ENCODE results near the gene DLGAP1.

The DLGAP1 gene

DNA sequence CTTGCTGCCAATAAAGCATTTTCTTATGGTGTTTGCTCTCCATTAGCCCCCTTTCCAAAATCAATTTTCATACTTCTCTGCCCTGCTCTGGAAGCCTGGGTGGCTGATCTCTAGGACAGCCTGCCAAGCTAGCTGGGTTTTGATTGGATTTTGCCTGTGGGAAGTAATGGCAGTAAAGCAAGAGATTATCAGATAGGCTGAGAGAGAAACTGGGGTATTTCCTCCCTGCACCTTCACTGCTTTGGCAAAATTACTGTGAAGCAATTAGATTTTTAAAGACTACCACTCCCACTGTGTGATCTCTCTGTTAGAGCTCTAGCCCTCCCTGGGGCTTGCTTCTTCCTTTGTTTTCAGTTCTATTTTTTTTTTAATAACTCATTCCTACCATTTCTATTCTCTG, 223.8 kb downstream of the DLGAP1 start:
- TF ChIP-seq, protein P1, sequence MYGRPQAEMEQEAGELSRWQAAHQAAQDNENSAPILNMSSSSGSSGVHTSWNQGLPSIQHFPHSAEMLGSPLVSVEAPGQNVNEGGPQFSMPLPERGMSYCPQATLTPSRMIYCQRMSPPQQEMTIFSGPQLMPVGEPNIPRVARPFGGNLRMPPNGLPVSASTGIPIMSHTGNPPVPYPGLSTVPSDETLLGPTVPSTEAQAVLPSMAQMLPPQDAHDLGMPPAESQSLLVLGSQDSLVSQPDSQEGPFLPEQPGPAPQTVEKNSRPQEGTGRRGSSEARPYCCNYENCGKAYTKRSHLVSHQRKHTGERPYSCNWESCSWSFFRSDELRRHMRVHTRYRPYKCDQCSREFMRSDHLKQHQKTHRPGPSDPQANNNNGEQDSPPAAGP (tag by site-specific recombination; IDR thresholded peaks at IDR 0.05), result no peak
- TF ChIP-seq ZNF596 (tag by site-specific recombination; IDR thresholded peaks at IDR 0.05) (no peak), HOXD13 (CRISPR knock-in tag; IDR thresholded peaks at IDR 0.05; ENCODE audit: borderline replicate concordance) (no peak), ZBTB20 (tag by site-specific recombination; IDR thresholded peaks at IDR 0.05) (no peak), ZNF248 (tag by site-specific recombination; IDR thresholded peaks at IDR 0.05) (no peak), GLIS1 (tag by site-specific recombination; IDR thresholded peaks at IDR 0.05) (no peak), SP2 (tag by site-specific recombination; IDR thresholded peaks at IDR 0.05) (no peak), ZNF701 (tag by site-specific recombination; IDR thresholded peaks at IDR 0.05) (no peak), ZBTB8A (tag by site-specific recombination; IDR thresholded peaks at IDR 0.05) (no peak)
- TF ChIP-seq, protein P2, sequence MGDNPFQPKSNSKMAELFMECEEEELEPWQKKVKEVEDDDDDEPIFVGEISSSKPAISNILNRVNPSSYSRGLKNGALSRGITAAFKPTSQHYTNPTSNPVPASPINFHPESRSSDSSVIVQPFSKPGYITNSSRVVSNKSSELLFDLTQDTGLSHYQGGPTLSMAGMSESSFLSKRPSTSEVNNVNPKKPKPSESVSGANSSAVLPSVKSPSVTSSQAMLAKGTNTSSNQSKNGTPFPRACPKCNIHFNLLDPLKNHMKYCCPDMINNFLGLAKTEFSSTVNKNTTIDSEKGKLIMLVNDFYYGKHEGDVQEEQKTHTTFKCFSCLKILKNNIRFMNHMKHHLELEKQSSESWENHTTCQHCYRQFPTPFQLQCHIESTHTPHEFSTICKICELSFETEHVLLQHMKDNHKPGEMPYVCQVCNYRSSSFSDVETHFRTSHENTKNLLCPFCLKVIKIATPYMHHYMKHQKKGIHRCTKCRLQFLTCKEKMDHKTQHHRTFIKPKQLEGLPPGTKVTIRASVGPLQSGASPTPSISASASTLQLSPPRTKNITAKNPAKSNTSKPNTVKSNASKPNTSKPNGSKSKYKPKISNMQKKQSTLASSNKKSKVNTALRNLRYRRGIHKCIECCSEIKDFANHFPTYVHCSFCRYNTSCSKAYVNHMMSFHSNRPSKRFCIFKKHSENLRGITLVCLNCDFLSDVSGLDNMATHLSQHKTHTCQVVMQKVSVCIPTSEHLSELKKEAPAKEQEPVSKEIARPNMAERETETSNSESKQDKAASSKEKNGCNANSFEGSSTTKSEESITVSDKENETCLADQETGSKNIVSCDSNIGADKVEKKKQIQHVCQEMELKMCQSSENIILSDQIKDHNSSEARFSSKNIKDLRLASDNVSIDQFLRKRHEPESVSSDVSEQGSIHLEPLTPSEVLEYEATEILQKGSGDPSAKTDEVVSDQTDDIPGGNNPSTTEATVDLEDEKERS (tag by site-specific recombination; IDR thresholded peaks at IDR 0.05), result no peak
- Histone ChIP-seq H3K4me3 (ENCODE audit: low read depth, low read length) (no peak overlapping the region), H3K9me3 (ENCODE audit: control insufficient read depth, insufficient read depth, low read depth, low read length) (no peaks in the 10 kb centered on the region), H3K4me1 (ENCODE audit: control insufficient read depth, insufficient read depth, low read length) (no peaks in the 10 kb centered on the region), H3K27ac (ENCODE audit: extremely low read depth, low read depth, low read length) (no peak overlapping the region), H3K36me3 (ENCODE audit: control insufficient read depth in 2 of 2, insufficient read depth in 1 of 2, low read length in 2 of 2) (no peaks in the 10 kb centered on the region)
- CTCF ChIA-PET, result no interaction called here
- POLR2A ChIA-PET, result no interaction called here

DNA sequence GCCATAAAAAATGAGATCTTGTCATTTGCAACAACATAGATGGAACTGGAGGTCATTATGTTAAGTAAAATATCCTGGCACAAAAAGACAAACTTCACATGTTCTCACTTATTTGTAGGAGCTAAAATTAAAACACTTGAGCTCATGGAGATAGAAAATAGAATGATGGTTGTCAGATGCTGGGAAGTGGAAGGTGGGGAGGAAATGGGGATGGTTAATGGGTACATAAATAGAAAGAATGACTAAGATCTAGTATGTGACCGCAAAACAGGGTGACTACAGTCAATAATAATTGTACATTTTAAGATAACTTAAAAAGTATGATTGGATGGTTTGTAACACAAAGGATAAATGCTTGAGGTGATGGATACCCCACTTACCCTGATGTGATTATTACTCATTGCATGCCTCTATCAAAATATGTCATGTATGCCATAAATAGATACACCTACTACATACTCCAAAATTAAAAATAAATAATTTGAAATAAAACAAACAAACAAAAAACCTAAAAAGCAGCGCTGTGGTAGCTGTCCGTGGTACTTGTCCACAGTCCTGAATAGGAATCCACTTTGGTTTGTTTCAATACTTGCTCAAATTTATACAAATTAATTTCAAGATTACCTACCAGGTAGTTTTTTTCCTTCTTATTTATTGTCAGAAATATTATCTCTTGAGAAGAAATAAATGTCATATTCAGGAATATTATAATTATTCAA, 224.5 kb downstream of the DLGAP1 start:
- no peaks in the 10 kb centered on the region for H3K9me3 ChIP-seq (ENCODE audit: control insufficient read depth, insufficient read depth, low read depth, low read length)
- no peaks in the 10 kb centered on the region for H3K36me3 ChIP-seq (ENCODE audit: control insufficient read depth in 2 of 2, insufficient read depth in 1 of 2, low read length in 2 of 2)
- H3K27ac ChIP-seq (ENCODE audit: extremely low read depth, low read depth, low read length), result no peak overlapping the region
- H3K4me3 ChIP-seq (ENCODE audit: low read depth, low read length), result no peak overlapping the region
- TF ChIP-seq ZNF768 (tag by site-specific recombination; IDR thresholded peaks at IDR 0.05), result no peak
- TF ChIP-seq, protein P3, sequence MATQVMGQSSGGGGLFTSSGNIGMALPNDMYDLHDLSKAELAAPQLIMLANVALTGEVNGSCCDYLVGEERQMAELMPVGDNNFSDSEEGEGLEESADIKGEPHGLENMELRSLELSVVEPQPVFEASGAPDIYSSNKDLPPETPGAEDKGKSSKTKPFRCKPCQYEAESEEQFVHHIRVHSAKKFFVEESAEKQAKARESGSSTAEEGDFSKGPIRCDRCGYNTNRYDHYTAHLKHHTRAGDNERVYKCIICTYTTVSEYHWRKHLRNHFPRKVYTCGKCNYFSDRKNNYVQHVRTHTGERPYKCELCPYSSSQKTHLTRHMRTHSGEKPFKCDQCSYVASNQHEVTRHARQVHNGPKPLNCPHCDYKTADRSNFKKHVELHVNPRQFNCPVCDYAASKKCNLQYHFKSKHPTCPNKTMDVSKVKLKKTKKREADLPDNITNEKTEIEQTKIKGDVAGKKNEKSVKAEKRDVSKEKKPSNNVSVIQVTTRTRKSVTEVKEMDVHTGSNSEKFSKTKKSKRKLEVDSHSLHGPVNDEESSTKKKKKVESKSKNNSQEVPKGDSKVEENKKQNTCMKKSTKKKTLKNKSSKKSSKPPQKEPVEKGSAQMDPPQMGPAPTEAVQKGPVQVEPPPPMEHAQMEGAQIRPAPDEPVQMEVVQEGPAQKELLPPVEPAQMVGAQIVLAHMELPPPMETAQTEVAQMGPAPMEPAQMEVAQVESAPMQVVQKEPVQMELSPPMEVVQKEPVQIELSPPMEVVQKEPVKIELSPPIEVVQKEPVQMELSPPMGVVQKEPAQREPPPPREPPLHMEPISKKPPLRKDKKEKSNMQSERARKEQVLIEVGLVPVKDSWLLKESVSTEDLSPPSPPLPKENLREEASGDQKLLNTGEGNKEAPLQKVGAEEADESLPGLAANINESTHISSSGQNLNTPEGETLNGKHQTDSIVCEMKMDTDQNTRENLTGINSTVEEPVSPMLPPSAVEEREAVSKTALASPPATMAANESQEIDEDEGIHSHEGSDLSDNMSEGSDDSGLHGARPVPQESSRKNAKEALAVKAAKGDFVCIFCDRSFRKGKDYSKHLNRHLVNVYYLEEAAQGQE (tag by site-specific recombination; IDR thresholded peaks at IDR 0.05), result peak; percentile 71
- no peaks in the 10 kb centered on the region for H3K4me1 ChIP-seq (ENCODE audit: control insufficient read depth, insufficient read depth, low read length)
- ChIA-PET CTCF (no interaction called here), POLR2A (no interaction called here)

DNA sequence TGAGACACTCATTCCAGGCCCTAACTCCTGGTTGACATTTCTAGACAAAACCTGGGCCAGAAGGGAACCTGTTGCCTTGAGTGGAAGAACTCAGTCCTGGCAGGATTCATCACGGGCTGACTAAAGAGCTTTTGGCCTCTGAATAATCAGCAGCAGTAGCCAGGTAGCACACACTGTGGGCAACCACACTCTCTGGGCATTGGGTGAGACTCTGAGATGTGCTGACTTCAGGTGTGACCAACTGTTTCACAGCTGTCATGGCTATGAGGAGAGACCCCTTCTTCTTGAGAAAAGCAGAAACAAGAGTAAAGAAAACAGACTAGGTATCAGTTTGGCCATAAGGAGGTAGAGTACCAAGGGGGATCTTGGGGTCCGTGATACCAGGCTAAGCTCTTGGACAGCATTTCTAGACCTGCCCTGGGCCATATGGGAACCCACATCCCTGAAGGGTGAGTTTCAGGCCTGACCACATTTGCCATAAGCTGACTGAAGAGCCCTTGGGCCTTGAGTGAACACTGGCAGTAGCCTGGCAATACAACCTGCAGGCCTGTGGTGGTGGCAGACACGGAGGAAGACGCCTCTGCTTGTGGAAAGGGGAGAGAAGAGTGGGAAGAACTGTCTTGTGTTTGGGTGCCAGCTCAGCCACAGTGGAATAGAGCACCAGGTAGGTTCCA, 230.9 kb downstream of the DLGAP1 start:
- POLR2A ChIA-PET, result no interaction called here
- no peaks in the 10 kb centered on the region for H3K36me3 ChIP-seq (ENCODE audit: control insufficient read depth in 2 of 2, insufficient read depth in 1 of 2, low read length in 2 of 2)
- CTCF ChIA-PET, result interaction anchor here (0.6 kb wide), 1 partner anchor 105 kb away, joined by 4 read pairs; no protein-coding TSS in a partner anchor
- H3K4me1 ChIP-seq (ENCODE audit: control insufficient read depth, insufficient read depth, low read length), result no peaks in the 10 kb centered on the region
- TF ChIP-seq ZNF214 (tag by site-specific recombination; IDR thresholded peaks at IDR 0.05; ENCODE audit: borderline replicate concordance) (no peak), ZNF24 (tag by site-specific recombination; IDR thresholded peaks at IDR 0.05) (no peak)
- H3K9me3 ChIP-seq (ENCODE audit: control insufficient read depth, insufficient read depth, low read depth, low read length), result no peaks in the 10 kb centered on the region
- no peak overlapping the region for H3K4me3 ChIP-seq (ENCODE audit: low read depth, low read length)
- no peak overlapping the region for H3K27ac ChIP-seq (ENCODE audit: extremely low read depth, low read depth, low read length)
